ENCODE data around the gene FAM32A. TPM values are rescaled to one million over a fixed set of nuclear protein-coding genes. Genes with fewer than 3 reads are reported as not detected.

FAM32A gene
- polyA plus RNA-seq, 1 of the 3 experiments (the other 2 are of a cell fraction) = 156 TPM

DNA sequence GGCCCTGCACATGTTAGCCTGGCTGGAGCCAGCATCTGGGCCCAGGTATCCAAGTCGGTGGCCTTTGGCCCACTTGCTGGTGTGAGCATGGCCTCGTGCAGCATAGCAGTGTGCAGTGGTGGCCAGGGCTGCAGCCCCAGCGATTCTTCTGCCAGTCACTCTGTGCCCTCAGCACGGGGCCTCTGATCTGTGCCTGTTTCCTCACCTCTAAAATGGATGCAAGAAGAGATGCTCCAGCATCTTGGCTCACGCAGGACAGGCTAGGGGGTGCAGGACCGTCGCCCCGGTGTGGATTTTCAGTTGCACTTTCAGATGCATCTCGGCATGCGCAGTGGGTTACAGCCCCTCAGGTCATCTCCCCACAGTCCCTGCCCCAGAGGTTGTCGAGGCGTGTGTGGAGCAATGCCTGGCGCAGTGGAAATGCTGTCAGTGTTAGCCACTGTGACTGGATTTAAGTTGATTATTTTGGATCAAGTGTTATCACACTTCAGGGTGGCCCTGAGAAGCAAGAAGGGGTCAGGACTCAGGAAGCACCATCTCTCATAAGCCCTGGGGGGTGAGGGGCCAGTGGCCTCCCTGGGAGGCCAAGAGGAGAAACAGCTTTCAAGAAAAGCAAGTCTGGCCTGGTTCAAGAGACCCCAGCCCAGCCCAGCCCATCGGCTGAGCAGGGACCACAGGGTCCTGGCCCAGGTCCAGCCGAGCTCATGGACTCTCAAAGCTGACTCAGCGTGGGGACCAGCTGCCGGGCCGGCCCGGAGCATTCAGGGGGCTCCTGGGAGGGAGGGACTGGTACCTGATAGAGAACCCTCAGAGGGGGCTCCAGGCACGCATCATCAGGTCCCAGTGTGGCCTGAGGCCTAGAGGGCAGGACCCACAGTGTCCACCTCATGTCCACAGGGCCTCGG, 40.3 kb downstream of the FAM32A start:
- Histone ChIP-seq H3K27me3 (ENCODE audit: insufficient read depth) (no peaks in the 10 kb centered on the region), H2AFZ (ENCODE audit: low read depth) (no peak overlapping the region), H3F3A (replicated peaks; ENCODE audit: insufficient read depth) (peaks cover 5% of the 10 kb centered on the region), H3K36me3 (replicated peaks in 1 of 2; ENCODE audit: control insufficient read depth in 1 of 2, insufficient read depth in 2 of 2, low read length in 1 of 2) (peaks cover 49 to 83% of the 10 kb centered on the region in 2 experiments), H3K9ac (no peak overlapping the region), H3K79me2 (ENCODE audit: insufficient read depth) (peaks cover 26% of the 10 kb centered on the region; the same call in 1 of the 2 replicates), H3K9me3 (peaks cover 14% of the 10 kb centered on the region; the same call in 1 of the 2 replicates), H4K20me1 (ENCODE audit: insufficient read depth) (0 out of 2 replicates have a peak, but pooled peaks cover 3% of the 10 kb centered on the region), H3K27ac (ENCODE audit: low read depth in 2 of 2, low read length in 1 of 2) (no peak overlapping the region), H3K4me2 (no peak overlapping the region), H3K4me3 (ENCODE audit: low read depth in 2 of 2, low read length in 1 of 2) (no peak overlapping the region), H3K4me1 (ENCODE audit: control insufficient read depth in 1 of 2, insufficient read depth in 2 of 2, low read depth in 1 of 2, low read length in 1 of 2) (no peaks in the 10 kb centered on the region), H3K9me2 (no peaks in the 10 kb centered on the region)
- ChIA-PET CTCF (interaction anchor here (1.0 kb wide), 1 partner anchor 9 kb away, joined by 3 read pairs; no protein-coding TSS in a partner anchor), POLR2A (no interaction called here)
- no peak for TF ChIP-seq MXI1 (IDR thresholded peaks at IDR 0.05; ENCODE audit: low read depth, low read length)
- TF ChIP-seq, protein P1, sequence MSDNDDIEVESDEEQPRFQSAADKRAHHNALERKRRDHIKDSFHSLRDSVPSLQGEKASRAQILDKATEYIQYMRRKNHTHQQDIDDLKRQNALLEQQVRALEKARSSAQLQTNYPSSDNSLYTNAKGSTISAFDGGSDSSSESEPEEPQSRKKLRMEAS (IDR thresholded peaks at IDR 0.05; ENCODE audit: low read depth) = no peak
- TF ChIP-seq JUND (IDR thresholded peaks at IDR 0.05) = no peak
- TF ChIP-seq RFX5 (IDR thresholded peaks at IDR 0.05; ENCODE audit: low read length) = no peak
- TF ChIP-seq, protein P2, sequence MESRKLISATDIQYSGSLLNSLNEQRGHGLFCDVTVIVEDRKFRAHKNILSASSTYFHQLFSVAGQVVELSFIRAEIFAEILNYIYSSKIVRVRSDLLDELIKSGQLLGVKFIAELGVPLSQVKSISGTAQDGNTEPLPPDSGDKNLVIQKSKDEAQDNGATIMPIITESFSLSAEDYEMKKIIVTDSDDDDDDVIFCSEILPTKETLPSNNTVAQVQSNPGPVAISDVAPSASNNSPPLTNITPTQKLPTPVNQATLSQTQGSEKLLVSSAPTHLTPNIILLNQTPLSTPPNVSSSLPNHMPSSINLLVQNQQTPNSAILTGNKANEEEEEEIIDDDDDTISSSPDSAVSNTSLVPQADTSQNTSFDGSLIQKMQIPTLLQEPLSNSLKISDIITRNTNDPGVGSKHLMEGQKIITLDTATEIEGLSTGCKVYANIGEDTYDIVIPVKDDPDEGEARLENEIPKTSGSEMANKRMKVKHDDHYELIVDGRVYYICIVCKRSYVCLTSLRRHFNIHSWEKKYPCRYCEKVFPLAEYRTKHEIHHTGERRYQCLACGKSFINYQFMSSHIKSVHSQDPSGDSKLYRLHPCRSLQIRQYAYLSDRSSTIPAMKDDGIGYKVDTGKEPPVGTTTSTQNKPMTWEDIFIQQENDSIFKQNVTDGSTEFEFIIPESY (IDR thresholded peaks at IDR 0.05; ENCODE audit: borderline replicate concordance, low read depth) = no peak
- no peak for TF ChIP-seq GABPA (IDR thresholded peaks at IDR 0.05; ENCODE audit: low read depth)
- TF ChIP-seq RXRA (IDR thresholded peaks at IDR 0.05; ENCODE audit: borderline replicate concordance, low read depth) = no peak
- no peak for TF ChIP-seq FOSL2 (IDR thresholded peaks at IDR 0.05; ENCODE audit: borderline replicate concordance, low read depth)
- TF ChIP-seq, protein P3, sequence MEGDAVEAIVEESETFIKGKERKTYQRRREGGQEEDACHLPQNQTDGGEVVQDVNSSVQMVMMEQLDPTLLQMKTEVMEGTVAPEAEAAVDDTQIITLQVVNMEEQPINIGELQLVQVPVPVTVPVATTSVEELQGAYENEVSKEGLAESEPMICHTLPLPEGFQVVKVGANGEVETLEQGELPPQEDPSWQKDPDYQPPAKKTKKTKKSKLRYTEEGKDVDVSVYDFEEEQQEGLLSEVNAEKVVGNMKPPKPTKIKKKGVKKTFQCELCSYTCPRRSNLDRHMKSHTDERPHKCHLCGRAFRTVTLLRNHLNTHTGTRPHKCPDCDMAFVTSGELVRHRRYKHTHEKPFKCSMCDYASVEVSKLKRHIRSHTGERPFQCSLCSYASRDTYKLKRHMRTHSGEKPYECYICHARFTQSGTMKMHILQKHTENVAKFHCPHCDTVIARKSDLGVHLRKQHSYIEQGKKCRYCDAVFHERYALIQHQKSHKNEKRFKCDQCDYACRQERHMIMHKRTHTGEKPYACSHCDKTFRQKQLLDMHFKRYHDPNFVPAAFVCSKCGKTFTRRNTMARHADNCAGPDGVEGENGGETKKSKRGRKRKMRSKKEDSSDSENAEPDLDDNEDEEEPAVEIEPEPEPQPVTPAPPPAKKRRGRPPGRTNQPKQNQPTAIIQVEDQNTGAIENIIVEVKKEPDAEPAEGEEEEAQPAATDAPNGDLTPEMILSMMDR (IDR thresholded peaks at IDR 0.05) = no peak
- TF ChIP-seq, protein P4, sequence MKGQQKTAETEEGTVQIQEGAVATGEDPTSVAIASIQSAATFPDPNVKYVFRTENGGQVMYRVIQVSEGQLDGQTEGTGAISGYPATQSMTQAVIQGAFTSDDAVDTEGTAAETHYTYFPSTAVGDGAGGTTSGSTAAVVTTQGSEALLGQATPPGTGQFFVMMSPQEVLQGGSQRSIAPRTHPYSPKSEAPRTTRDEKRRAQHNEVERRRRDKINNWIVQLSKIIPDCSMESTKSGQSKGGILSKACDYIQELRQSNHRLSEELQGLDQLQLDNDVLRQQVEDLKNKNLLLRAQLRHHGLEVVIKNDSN (IDR thresholded peaks at IDR 0.05; ENCODE audit: borderline replicate concordance, low read depth) = no peak
- no peak for TF ChIP-seq EZH2phosphoT487 (IDR thresholded peaks at IDR 0.05; ENCODE audit: borderline replicate concordance, low read depth)
- TF ChIP-seq TEAD4 (IDR thresholded peaks at IDR 0.05; ENCODE audit: borderline replicate concordance, insufficient read depth) = no peak
- TF ChIP-seq TAF1 (IDR thresholded peaks at IDR 0.05; ENCODE audit: borderline replicate concordance, low read depth, low read length) = no peak
- TF ChIP-seq NRF1 (IDR thresholded peaks at IDR 0.05; ENCODE audit: low read depth, low read length) = no peak
- TF ChIP-seq YY1 (IDR thresholded peaks at IDR 0.05; ENCODE audit: low read depth) = no peak
- peak; percentile 9 for DNase-seq
- WGBS (ENCODE audit: low lambda C conversion rate) = 98% methylated on average over 11 of the region's 21 CpGs

All from SK-N-SH (cell line).